AG04449 (cell line): ENCODE results near the gene TTC34.

ENCODE experiments used
- CTCF ChIA-PET: fragments of 350-600 bp; formaldehyde crosslinking; extraction: SDS; loops from one replicate; lab custom pipeline; 2021; ENCODE audit warnings: antibody characterized with exemption; lab: Yijun Ruan, JAX
- POLR2A ChIA-PET: fragments of 400-600, 350-600 bp; formaldehyde crosslinking; extraction: SDS; loops from one replicate; lab custom pipeline; 2020; ENCODE audit warnings: antibody characterized with exemption, inconsistent platforms; lab: Yijun Ruan, JAX
- DNase-seq: peaks from one replicate; pipeline ENCODE4 v3.0.0-alpha.2; 2010; ENCODE audit warnings: low read depth, low spot score
- H3K4me3 ChIP-seq: 2 replicates; pipeline ENCODE4 v1.5.1; 2011; ENCODE audit warnings: low read depth, mild to moderate bottlenecking, control low read depth, low read length
- CTCF ChIP-seq: IDR thresholded peaks from one replicate; pipeline ENCODE4 v1.5.1; 2011; ENCODE audit warnings: mild to moderate bottlenecking, moderate library complexity, low read length, control low read depth, inconsistent platforms; ENCODE audit not compliant: insufficient read depth; ENCODE audit errors: missing control alignments

TTC34 gene

GRCh38 chr1:2808831-2809605 lies 7.5 kb upstream of the TTC34 start:
- H3K4me3 ChIP-seq = no peak overlapping the region
- CTCF ChIA-PET = no interaction called here
- POLR2A ChIA-PET = no interaction called here
- TF ChIP-seq CTCF = no peak
- DNase-seq = no peak

- TF ChIP-seq CTCF = no peak
- ChIA-PET POLR2A (no interaction called here), CTCF (no interaction called here)
- no peak overlapping the region for H3K4me3 ChIP-seq
- DNase-seq = no peak
Observed at GRCh38 chr1:2808386-2808705, 6.9 kb upstream of the TTC34 start.

GRCh38 chr1:2807678-2808385 lies 6.3 kb upstream of the TTC34 start:
- no peak overlapping the region for H3K4me3 ChIP-seq
- POLR2A ChIA-PET = no interaction called here
- CTCF ChIA-PET = no interaction called here
- no peak for DNase-seq
- TF ChIP-seq CTCF = no peak

GRCh38 chr1:2807036-2807435 lies 5.5 kb upstream of the TTC34 start:
- ChIA-PET CTCF (no interaction called here), POLR2A (no interaction called here)
- TF ChIP-seq CTCF = no peak
- no peak for DNase-seq
- H3K4me3 ChIP-seq = no peak overlapping the region

GRCh38 chr1:2806591-2806990 lies 5.1 kb upstream of the TTC34 start:
- POLR2A ChIA-PET = no interaction called here
- no peak overlapping the region for H3K4me3 ChIP-seq
- CTCF ChIA-PET = no interaction called here
- no peak for TF ChIP-seq CTCF
- no peak for DNase-seq

GRCh38 chr1:2805801-2806430 lies 4.4 kb upstream of the TTC34 start:
- POLR2A ChIA-PET = no interaction called here
- TF ChIP-seq CTCF = no peak
- no peak for DNase-seq
- no peak overlapping the region for H3K4me3 ChIP-seq
- CTCF ChIA-PET = no interaction called here
